ENCODE data around the gene SIAH2. TPM values are rescaled to one million over a fixed set of nuclear protein-coding genes. Genes with fewer than 3 reads are reported as not detected.

The SIAH2 gene
- total RNA-seq, 2 donors from 2014 or later: 15.6 to 19.2 TPM

- peak; percentile 28 for TF ChIP-seq CTCF (conservative IDR thresholded peaks at IDR 0.05)
- no peak overlapping the region for H3K27ac Mint-ChIP-seq
- no peaks in the 10 kb centered on the region for H3K9me3 Mint-ChIP-seq
These were observed 2.4 kb downstream of the SIAH2 start for GRCh38 chr3:150760431-150761200.

GRCh38 chr3:150759947-150760346, 3.0 kb downstream of the SIAH2 start:
- H3K27me3 Mint-ChIP-seq (ENCODE audit: insufficient read depth): peaks cover 10% of the 10 kb centered on the region
- no peak overlapping the region for H3K4me3 Mint-ChIP-seq
- Histone ChIP-seq H3K9me3 (ENCODE audit: control insufficient read depth, low read length) (no peaks in the 10 kb centered on the region), H3K27me3 (ENCODE audit: control insufficient read depth, insufficient read depth, low read length, poor library complexity, severe bottlenecking) (peaks cover 4% of the 10 kb centered on the region), H3K4me1 (ENCODE audit: control insufficient read depth, insufficient read depth, low read length) (peaks cover 1% of the 10 kb centered on the region), H3K36me3 (ENCODE audit: control insufficient read depth, insufficient read depth, low read length) (peaks cover 6% of the 10 kb centered on the region), H3K9ac (ENCODE audit: extremely low read depth, low read length, poor library complexity, severe bottlenecking) (no peak overlapping the region), H3K4me3 (ENCODE audit: low read length) (peak overlapping the region; percentile 88), H3K27ac (ENCODE audit: low read depth, low read length) (no peak overlapping the region)
- peaks cover 40% of the 10 kb centered on the region for H3K4me1 Mint-ChIP-seq
- WGBS, 2 experiments (ENCODE audit: insufficient coverage in 1 of 2, insufficient read length in 1 of 2): 86 to 88% methylated on average over 2 of the region's 2 CpGs
- no peaks in the 10 kb centered on the region for H3K9me3 Mint-ChIP-seq
- H3K36me3 Mint-ChIP-seq (ENCODE audit: low read depth): peaks cover 1% of the 10 kb centered on the region
- DNase-seq: no peak
- H3K27ac Mint-ChIP-seq: no peak overlapping the region
- no peak for TF ChIP-seq CTCF (conservative IDR thresholded peaks at IDR 0.05)

More at GRCh38 chr3:150760431-150761200, 2.4 kb downstream of the SIAH2 start:
- H3K27ac ChIP-seq (ENCODE audit: low read depth, low read length): no peak overlapping the region
- peak overlapping the region; percentile 59 for H3K9ac ChIP-seq (ENCODE audit: extremely low read depth, low read length, poor library complexity, severe bottlenecking)
- peak overlapping the region; percentile 84 for H3K4me3 Mint-ChIP-seq
- H3K4me1 Mint-ChIP-seq: peaks cover 42% of the 10 kb centered on the region
- no peak for DNase-seq
- peaks cover 6% of the 10 kb centered on the region for H3K36me3 ChIP-seq (ENCODE audit: control insufficient read depth, insufficient read depth, low read length)
- H3K9me3 ChIP-seq (ENCODE audit: control insufficient read depth, low read length): no peaks in the 10 kb centered on the region
- H3K4me1 ChIP-seq (ENCODE audit: control insufficient read depth, insufficient read depth, low read length): no peaks in the 10 kb centered on the region
- peaks cover 10% of the 10 kb centered on the region for H3K27me3 Mint-ChIP-seq (ENCODE audit: insufficient read depth)
- H3K4me3 ChIP-seq (ENCODE audit: low read length): peak overlapping the region; percentile 88
- H3K36me3 Mint-ChIP-seq (ENCODE audit: low read depth): no peaks in the 10 kb centered on the region
- H3K27me3 ChIP-seq (ENCODE audit: control insufficient read depth, insufficient read depth, low read length, poor library complexity, severe bottlenecking): peaks cover 4% of the 10 kb centered on the region
- WGBS, 2 experiments (ENCODE audit: insufficient coverage in 1 of 2, insufficient read length in 1 of 2): 92 to 94% methylated on average over 2 to 6 of the region's 6 CpGs

GRCh38 chr3:150759319-150759718, 3.6 kb downstream of the SIAH2 start:
- Histone ChIP-seq H3K4me1 (ENCODE audit: control insufficient read depth, insufficient read depth, low read length) (peaks cover 5% of the 10 kb centered on the region), H3K27me3 (ENCODE audit: control insufficient read depth, insufficient read depth, low read length, poor library complexity, severe bottlenecking) (no peaks in the 10 kb centered on the region), H3K4me3 (ENCODE audit: low read length) (no peak overlapping the region), H3K9me3 (ENCODE audit: control insufficient read depth, low read length) (no peaks in the 10 kb centered on the region), H3K27ac (ENCODE audit: low read depth, low read length) (no peak overlapping the region), H3K9ac (ENCODE audit: extremely low read depth, low read length, poor library complexity, severe bottlenecking) (no peak overlapping the region), H3K36me3 (ENCODE audit: control insufficient read depth, insufficient read depth, low read length) (peaks cover 6% of the 10 kb centered on the region)
- 95 to 97% methylated on average over 2 to 3 of the region's 3 CpGs for WGBS, 2 experiments (ENCODE audit: insufficient coverage in 1 of 2, insufficient read length in 1 of 2)
- DNase-seq: no peak
- H3K36me3 Mint-ChIP-seq (ENCODE audit: low read depth): peaks cover 2% of the 10 kb centered on the region
- TF ChIP-seq CTCF (conservative IDR thresholded peaks at IDR 0.05): no peak
- H3K4me1 Mint-ChIP-seq: peaks cover 45% of the 10 kb centered on the region
- H3K9me3 Mint-ChIP-seq: no peaks in the 10 kb centered on the region
- H3K4me3 Mint-ChIP-seq: no peak overlapping the region
- H3K27ac Mint-ChIP-seq: no peak overlapping the region
- H3K27me3 Mint-ChIP-seq (ENCODE audit: insufficient read depth): peaks cover 5% of the 10 kb centered on the region

All from endodermal cell (in vitro differentiated cells).